Endometrial microvascular endothelial cells (primary cell): ENCODE results near the gene C20orf204. TPM values are rescaled to one million over a fixed set of nuclear protein-coding genes. Genes with fewer than 3 reads are reported as not detected.

Source experiments
- in situ Hi-C: cut with HindIII; loops from 2 replicates; pipeline ENCODE4 v1.10.0; 2017; ENCODE audit warnings: low sequenced_read_pairs, low pct_unique_long_range_greater_than_20kb; ENCODE audit errors: inconsistent ontology term
- total RNA-seq: library from RNA; depleted of rRNA; stranded (reverse); fragments of >200 nt; gene quantifications from one replicate; pipeline ENCODE4 v1.2.3, GENCODE V29; 2015; ENCODE audit errors: inconsistent ontology term

Gene C20orf204
- total RNA-seq, 1 donor from 2014 or later: 0.93 TPM

GRCh38 chr20:64025101-64025825 is 10.7 kb upstream of the C20orf204 start:
- in situ Hi-C loops: no loop called here

- in situ Hi-C loops: no loop called here
These were observed 10.1 kb upstream of the C20orf204 start for GRCh38 chr20:64025826-64026412.

GRCh38 chr20:64027981-64028685 is 7.8 kb upstream of the C20orf204 start:
- in situ Hi-C loops: no loop called here

- in situ Hi-C loops: no loop called here
These were observed 6.5 kb upstream of the C20orf204 start for GRCh38 chr20:64029293-64030117.

- in situ Hi-C loops: no loop called here
These were observed 5.4 kb upstream of the C20orf204 start for GRCh38 chr20:64030371-64031134.

- in situ Hi-C loops: no loop called here
These were observed 4.1 kb upstream of the C20orf204 start for GRCh38 chr20:64031822-64032314.

GRCh38 chr20:64032706-64033624 is 3.0 kb upstream of the C20orf204 start:
- in situ Hi-C loops: no loop called here

- in situ Hi-C loops: no loop called here
These were observed 1.9 kb upstream of the C20orf204 start for GRCh38 chr20:64033981-64034493.

- in situ Hi-C loops: no loop called here
These were observed 683 bp upstream of the C20orf204 start for GRCh38 chr20:64035066-64035932.

- in situ Hi-C loops: no loop called here
These were observed 590 bp downstream of the C20orf204 start for GRCh38 chr20:64036346-64037198.

GRCh38 chr20:64037199-64037497 is 1.2 kb downstream of the C20orf204 start:
- in situ Hi-C loops: no loop called here

GRCh38 chr20:64037498-64038213 is 1.7 kb downstream of the C20orf204 start:
- in situ Hi-C loops: no loop called here

- in situ Hi-C loops: no loop called here
These were observed 2.2 kb downstream of the C20orf204 start for GRCh38 chr20:64038224-64038564.

GRCh38 chr20:64038565-64039292 is 2.7 kb downstream of the C20orf204 start:
- in situ Hi-C loops: no loop called here
